CD4-positive, alpha-beta T cell (primary cell): Measurements from ENCODE around the gene IRX2. TPM values are rescaled to one million over a fixed set of nuclear protein-coding genes. Genes with fewer than 3 reads are reported as not detected.

Experiments
- ATAC-seq: fragments of 200-7000 bp; cut with Tn5 transposase; one replicate; pipeline ENCODE4 v1.10.0; 2022; ENCODE audit warnings: mild to moderate bottlenecking; ENCODE audit not compliant: poor library complexity
- CTCF ChIA-PET: fragments of 350-600 bp; sonication (Branson Sonifier 250); formaldehyde crosslinking; loops from one replicate; lab custom pipeline; 2021; ENCODE audit warnings: antibody characterized with exemption, inconsistent platforms; lab: Charles Lee
- POLR2A ChIA-PET: fragments of 350-600 bp; sonication (Branson Sonifier 250); formaldehyde crosslinking; loops from one replicate; lab custom pipeline; 2021; ENCODE audit warnings: antibody characterized with exemption, inconsistent platforms; lab: Charles Lee
- DNase-seq, 14 experiments: peaks; one replicate each; pipeline ENCODE4 v3.0.0-alpha.2; 2013 to 2020; ENCODE audit warnings: mixed read lengths in 2 of 14
- H3K27ac ChIP-seq, 2 donors: one replicate each; pipeline versions ENCODE4 v1.5.1 to v1.7.0; 2013; ENCODE audit warnings: low read length in 2 of 2, low read depth in 1 of 2, mild to moderate bottlenecking in 1 of 2
- H3K27me3 ChIP-seq, 2 experiments: 1 replicate in 1 of 2; 2 replicates in 1 of 2; pipeline versions ENCODE4 v1.6.1 to v1.7.0; 2013; ENCODE audit warnings: low read length in 2 of 2, control low read depth in 1 of 2, mild to moderate bottlenecking in 1 of 2, moderate library complexity in 1 of 2; ENCODE audit not compliant: insufficient read depth in 2 of 2, control insufficient read depth in 1 of 2
- H3K36me3 ChIP-seq: one replicate; pipeline ENCODE4 v1.6.1; 2013; ENCODE audit warnings: low read length, control low read depth; ENCODE audit not compliant: insufficient read depth
- H3K4me1 ChIP-seq: one replicate; pipeline ENCODE4 v1.6.1; 2013; ENCODE audit warnings: low read length, control low read depth; ENCODE audit not compliant: insufficient read depth
- H3K4me3 ChIP-seq: one replicate; pipeline ENCODE4 v1.5.1; 2013; ENCODE audit warnings: mild to moderate bottlenecking, low read length, moderate library complexity
- H3K9me3 ChIP-seq, 2 experiments: 1 replicate in 1 of 2; 2 replicates in 1 of 2; pipeline versions ENCODE4 v1.6.1 to v1.7.0; 2013; ENCODE audit warnings: low read length in 2 of 2, mild to moderate bottlenecking in 2 of 2, control low read depth in 1 of 2, moderate library complexity in 1 of 2; ENCODE audit not compliant: control insufficient read depth in 1 of 2, insufficient read depth in 1 of 2
- H3K27ac Mint-ChIP-seq: one replicate; pipeline ENCODE4 v1.8.0; 2020; ENCODE audit warnings: mixed read lengths
- H3K27me3 Mint-ChIP-seq: one replicate; pipeline ENCODE4 v1.8.0; 2021; ENCODE audit warnings: mixed read lengths
- H3K36me3 Mint-ChIP-seq: one replicate; pipeline ENCODE4 v1.8.0; 2021; ENCODE audit warnings: low read depth, mixed read lengths
- H3K4me1 Mint-ChIP-seq: one replicate; pipeline ENCODE4 v1.8.0; 2021; ENCODE audit warnings: low read depth, mixed read lengths
- H3K4me3 Mint-ChIP-seq: one replicate; pipeline ENCODE4 v1.8.0; 2020; ENCODE audit warnings: mild to moderate bottlenecking, mixed read lengths
- H3K9me3 Mint-ChIP-seq: one replicate; pipeline ENCODE4 v1.8.0; 2020; ENCODE audit warnings: mixed read lengths
- intact Hi-C, 2 experiments: fragments of 100-400 bp; cut with DNase I in 1 of 2; cut with micrococcal nuclease in 1 of 2; formaldehyde crosslinking; loops; one replicate each; pipeline versions ENCODE4 v1.15.1 to v1.9.0; 2023 to 2025; cut with DNase I, micrococcal nuclease
- total RNA-seq, 174 experiments: library from RNA in 2 of 174; stranded (reverse) in 2 of 174; gene quantifications; one replicate each; pipeline ENCODE4 v1.2.3 and lab custom pipeline; 2021 to 2026
- TF ChIP-seq, protein P1 (sequence below): fragments of 200-600 bp; IDR thresholded peaks from one replicate; pipeline ENCODE4 v1.8.0; 2022; ENCODE audit warnings: antibody characterized with exemption, mild to moderate bottlenecking

The IRX2 gene
- total RNA-seq, 2 experiments from 2014 or later: not detected

DNA sequence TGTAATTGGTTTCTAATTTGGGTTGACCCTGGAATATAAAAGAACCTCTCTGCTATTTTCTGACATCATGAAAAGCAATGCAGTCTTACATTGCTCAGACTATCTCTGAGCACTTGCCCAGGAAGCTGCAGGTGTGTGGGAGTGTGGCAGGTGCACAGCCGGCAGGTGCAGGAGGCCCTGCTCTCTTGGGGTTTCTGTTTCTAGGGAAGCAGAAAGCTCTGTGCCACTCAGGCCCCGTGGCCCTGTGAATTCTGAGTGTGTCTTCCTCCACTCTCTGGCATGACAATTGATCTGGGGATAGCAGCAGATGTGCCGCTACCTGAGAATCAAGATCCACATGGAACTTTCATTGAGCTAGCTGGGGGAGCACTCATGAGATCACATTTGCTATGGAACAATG lies 45.7 kb upstream of the IRX2 start:
- intact Hi-C loops: no loop called here
- H3K27ac Mint-ChIP-seq: no peak overlapping the region
- no peaks in the 10 kb centered on the region for H3K9me3 ChIP-seq
- no peak overlapping the region for H3K4me3 ChIP-seq
- H3K36me3 Mint-ChIP-seq: no peaks in the 10 kb centered on the region
- no peak overlapping the region for H3K4me3 Mint-ChIP-seq
- no peak overlapping the region for H3K27ac ChIP-seq
- H3K9me3 Mint-ChIP-seq: peaks cover 8% of the 10 kb centered on the region
- CTCF ChIA-PET: no interaction called here
- H3K4me1 Mint-ChIP-seq: no peaks in the 10 kb centered on the region
- no peaks in the 10 kb centered on the region for H3K36me3 ChIP-seq
- TF ChIP-seq, protein P1, sequence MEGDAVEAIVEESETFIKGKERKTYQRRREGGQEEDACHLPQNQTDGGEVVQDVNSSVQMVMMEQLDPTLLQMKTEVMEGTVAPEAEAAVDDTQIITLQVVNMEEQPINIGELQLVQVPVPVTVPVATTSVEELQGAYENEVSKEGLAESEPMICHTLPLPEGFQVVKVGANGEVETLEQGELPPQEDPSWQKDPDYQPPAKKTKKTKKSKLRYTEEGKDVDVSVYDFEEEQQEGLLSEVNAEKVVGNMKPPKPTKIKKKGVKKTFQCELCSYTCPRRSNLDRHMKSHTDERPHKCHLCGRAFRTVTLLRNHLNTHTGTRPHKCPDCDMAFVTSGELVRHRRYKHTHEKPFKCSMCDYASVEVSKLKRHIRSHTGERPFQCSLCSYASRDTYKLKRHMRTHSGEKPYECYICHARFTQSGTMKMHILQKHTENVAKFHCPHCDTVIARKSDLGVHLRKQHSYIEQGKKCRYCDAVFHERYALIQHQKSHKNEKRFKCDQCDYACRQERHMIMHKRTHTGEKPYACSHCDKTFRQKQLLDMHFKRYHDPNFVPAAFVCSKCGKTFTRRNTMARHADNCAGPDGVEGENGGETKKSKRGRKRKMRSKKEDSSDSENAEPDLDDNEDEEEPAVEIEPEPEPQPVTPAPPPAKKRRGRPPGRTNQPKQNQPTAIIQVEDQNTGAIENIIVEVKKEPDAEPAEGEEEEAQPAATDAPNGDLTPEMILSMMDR: no peak
- POLR2A ChIA-PET: no interaction called here
- no peaks in the 10 kb centered on the region for H3K27me3 Mint-ChIP-seq
- ATAC-seq (no peak), DNase-seq (no peak)
- H3K27me3 ChIP-seq: no peaks in the 10 kb centered on the region
- H3K4me1 ChIP-seq: no peaks in the 10 kb centered on the region

DNA sequence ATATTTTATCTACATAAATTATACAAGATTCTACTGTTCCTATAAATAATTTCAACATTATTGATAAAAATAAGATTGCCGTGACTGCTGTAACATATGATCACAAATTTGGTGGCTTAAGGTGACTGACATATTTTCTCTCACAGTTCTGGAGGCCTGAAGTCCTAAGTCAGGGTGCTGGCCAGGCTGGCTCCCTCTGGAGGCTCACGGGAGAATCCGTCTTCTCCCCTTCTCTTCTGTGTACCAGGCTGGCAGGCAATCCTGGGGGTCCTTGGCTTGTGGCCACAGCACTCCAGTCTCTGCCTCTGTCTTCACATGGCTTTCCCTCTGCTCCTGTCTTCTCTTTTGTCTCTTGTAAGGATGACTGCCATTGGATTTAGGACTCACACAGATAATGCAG lies 31.7 kb upstream of the IRX2 start:
- no peak for DNase-seq
- Histone ChIP-seq H3K36me3 (no peaks in the 10 kb centered on the region), H3K27me3 (peaks cover 0 to 3% of the 10 kb centered on the region in 2 experiments), H3K4me3 (no peak overlapping the region), H3K27ac (no peak overlapping the region), H3K4me1 (no peaks in the 10 kb centered on the region), H3K9me3 (peaks cover 0 to 31% of the 10 kb centered on the region in 2 experiments)
- H3K36me3 Mint-ChIP-seq: no peaks in the 10 kb centered on the region
- H3K4me3 Mint-ChIP-seq: no peak overlapping the region
- H3K27me3 Mint-ChIP-seq: peaks cover 5% of the 10 kb centered on the region
- peaks cover 14% of the 10 kb centered on the region for H3K9me3 Mint-ChIP-seq
- intact Hi-C loops: no loop called here
- no peaks in the 10 kb centered on the region for H3K4me1 Mint-ChIP-seq
- TF ChIP-seq, protein P1: no peak
- ATAC-seq: no peak
- ChIA-PET CTCF (no interaction called here), POLR2A (no interaction called here)
- H3K27ac Mint-ChIP-seq: no peak overlapping the region

DNA sequence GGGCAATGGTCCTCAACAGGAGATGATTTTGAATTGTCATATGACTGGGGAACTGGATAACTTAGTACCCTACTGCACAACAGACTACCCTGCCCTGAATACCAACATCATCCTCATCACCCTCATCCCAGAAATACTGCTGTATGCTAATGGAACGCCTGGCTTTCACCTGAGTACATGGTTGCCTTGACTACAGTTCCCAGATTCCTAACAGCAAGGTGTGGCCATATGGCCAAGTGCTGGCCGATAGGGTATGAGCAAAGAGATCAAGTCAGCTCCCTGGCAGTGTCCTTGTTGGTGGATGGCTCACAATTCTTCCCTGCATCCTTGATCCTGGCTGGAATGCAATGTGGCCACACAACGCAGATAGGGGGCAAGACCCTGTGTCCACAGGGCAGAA lies 31.2 kb upstream of the IRX2 start:
- Mint-ChIP-seq H3K4me3 (no peak overlapping the region), H3K36me3 (no peaks in the 10 kb centered on the region), H3K4me1 (no peaks in the 10 kb centered on the region), H3K27me3 (peaks cover 11% of the 10 kb centered on the region), H3K27ac (no peak overlapping the region), H3K9me3 (peaks cover 14% of the 10 kb centered on the region)
- ATAC-seq (no peak), DNase-seq (no peak)
- H3K4me1 ChIP-seq: no peaks in the 10 kb centered on the region
- intact Hi-C loops: no loop called here
- H3K4me3 ChIP-seq: no peak overlapping the region
- peaks cover 0 to 3% of the 10 kb centered on the region in 2 experiments for H3K27me3 ChIP-seq
- TF ChIP-seq, protein P1: no peak
- peaks cover 0 to 32% of the 10 kb centered on the region in 2 experiments for H3K9me3 ChIP-seq
- H3K27ac ChIP-seq: no peak overlapping the region
- H3K36me3 ChIP-seq: no peaks in the 10 kb centered on the region
- ChIA-PET POLR2A (no interaction called here), CTCF (no interaction called here)
